ENCODE data around the gene ASXL1.
"Not testable (repeated sequence)": the region's sequence is repeated elsewhere in the genome, so short reads cannot be mapped to it uniquely, and the experiment has no call there.

Gene ASXL1

DNA sequence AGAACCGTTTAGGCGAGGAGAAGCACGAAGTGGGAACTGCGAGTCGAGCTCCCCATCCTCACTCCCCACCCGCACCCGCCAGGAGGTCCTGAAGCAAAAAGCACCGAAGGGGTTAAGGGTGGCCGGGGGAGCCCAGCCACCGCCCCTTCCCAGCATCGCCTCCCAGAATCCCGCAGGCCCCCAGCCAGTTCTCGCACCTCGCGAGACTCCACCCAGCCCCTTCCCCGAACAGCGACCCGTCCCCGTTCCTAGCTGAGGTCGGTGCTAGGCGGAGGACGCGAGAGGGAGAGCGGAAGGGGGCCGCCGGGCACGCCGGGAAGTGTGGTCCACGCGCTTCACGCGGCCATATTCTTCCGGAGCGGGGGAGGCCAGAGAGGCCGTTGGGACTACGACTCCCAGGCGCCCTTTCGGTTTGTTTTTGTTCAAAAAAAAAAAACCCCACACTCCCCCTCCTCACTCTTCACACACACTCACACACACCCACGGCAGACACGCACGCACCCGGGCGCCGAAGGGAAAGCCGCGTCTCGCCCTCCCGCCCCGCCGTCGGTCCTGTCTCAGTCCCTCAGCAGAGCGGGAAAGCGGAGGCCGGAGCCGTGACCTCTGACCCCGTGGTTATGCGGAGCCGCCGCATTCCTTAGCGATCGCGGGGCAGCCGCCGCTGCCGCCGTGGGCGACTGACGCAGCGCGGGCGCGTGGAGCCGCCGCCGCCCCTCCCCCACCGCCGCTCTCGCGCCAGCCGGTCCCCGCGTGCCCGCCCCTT is at the start of gene ASXL1:
Gene ASXL1, plus strand, starts transcription at position 463 of the 763 bp plus-strand sequence. CDS start 445 bp downstream, outside the sequence.
- Histone ChIP-seq H3K4me2 (peak within 1 kb of the TSS; percentile 85 to 97 (median 92)), H3K4me1 (peaks cover 45 to 60% (median 55%) of the 10 kb centered on the region in 10 experiments), H4K20me1 (peaks cover 34 to 41% (median 40%) of the 10 kb centered on the region in 11 experiments; a peak in 21 of 22 replicates), H3K27ac (peak within 1 kb of the TSS; percentile 97 to 100 (median 99)), H3K9me3 (replicated peaks in 1 of 11) (no peaks in the 10 kb centered on the region), H3K27me3 (no peaks in the 10 kb centered on the region), H3K9ac (peak within 1 kb of the TSS; percentile 96 to 100 (median 99)), H3K4me3 (peak within 1 kb of the TSS; percentile 70 to 95 (median 82)), H3K36me3 (peaks cover 0 to 19% (median 7%) of the 10 kb centered on the region in 11 experiments; a peak in 7 of 22 replicates)
- no peak for TF ChIP-seq Cebpa-rat (IDR thresholded peaks at IDR 0.05)

- no peaks in the 10 kb centered on the region for H3K4me1 ChIP-seq
- no peaks in the 10 kb centered on the region for H3K9me3 ChIP-seq (replicated peaks in 1 of 11)
- no peak overlapping the region for H3K9ac ChIP-seq
- no peaks in the 10 kb centered on the region for H3K27me3 ChIP-seq
- H3K4me2 ChIP-seq, result no peak overlapping the region
- peaks cover 0 to 10% (median 0%) of the 10 kb centered on the region in 11 experiments; a peak in 4 of 22 replicates for H4K20me1 ChIP-seq
- TF ChIP-seq Cebpa-rat (IDR thresholded peaks at IDR 0.05), result no peak
- H3K36me3 ChIP-seq, result peaks cover 37 to 81% (median 64%) of the 10 kb centered on the region in 11 experiments
- no peak overlapping the region for H3K4me3 ChIP-seq
- no peak overlapping the region for H3K27ac ChIP-seq
These were observed 45.3 kb upstream of the ASXL1 start for GRCh38 chr20:32312718-32313424.

DNA sequence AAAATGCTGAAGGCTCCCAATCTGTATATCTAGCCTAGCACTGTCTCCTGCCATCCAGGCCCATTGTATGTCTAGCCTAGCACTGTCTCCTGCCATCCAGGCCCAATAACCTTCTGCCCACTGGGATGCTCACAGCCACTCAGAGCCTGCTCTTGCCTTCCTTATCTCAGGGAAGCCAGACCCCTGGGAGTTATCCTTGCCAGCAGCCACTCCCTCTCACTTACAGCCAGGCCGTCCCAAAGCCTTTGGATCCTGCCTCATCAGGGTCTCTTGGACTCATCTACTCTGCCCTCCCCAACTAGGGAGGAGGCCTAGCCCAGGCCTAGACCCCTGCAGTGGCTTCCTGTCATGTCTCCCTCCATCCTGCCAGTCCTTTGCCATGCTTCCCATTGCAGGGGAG is 43.4 kb upstream of the ASXL1 start:
- Histone ChIP-seq H3K27ac (no peak overlapping the region), H3K27me3 (no peaks in the 10 kb centered on the region), H3K9me3 (replicated peaks in 1 of 11) (no peaks in the 10 kb centered on the region), H3K9ac (no peak overlapping the region), H4K20me1 (peaks cover 0 to 10% (median 0%) of the 10 kb centered on the region in 11 experiments; a peak in 4 of 22 replicates), H3K36me3 (peaks cover 50 to 91% (median 73%) of the 10 kb centered on the region in 11 experiments), H3K4me2 (no peak overlapping the region), H3K4me1 (no peaks in the 10 kb centered on the region), H3K4me3 (no peak overlapping the region)
- TF ChIP-seq Cebpa-rat (IDR thresholded peaks at IDR 0.05), result no peak

- no peaks in the 10 kb centered on the region for H3K27me3 ChIP-seq
- no peak for TF ChIP-seq Cebpa-rat (IDR thresholded peaks at IDR 0.05)
- peaks cover 45 to 91% (median 69%) of the 10 kb centered on the region in 11 experiments for H3K36me3 ChIP-seq
- no peak overlapping the region for H3K4me2 ChIP-seq
- H4K20me1 ChIP-seq, result peaks cover 0 to 10% (median 0%) of the 10 kb centered on the region in 11 experiments; a peak in 4 of 22 replicates
- no peaks in the 10 kb centered on the region for H3K4me1 ChIP-seq
- H3K4me3 ChIP-seq, result no peak overlapping the region
- H3K9me3 ChIP-seq (replicated peaks in 1 of 11), result no peaks in the 10 kb centered on the region
- no peak overlapping the region for H3K27ac ChIP-seq
- H3K9ac ChIP-seq, result no peak overlapping the region
These were observed 42.7 kb upstream of the ASXL1 start for GRCh38 chr20:32315399-32315798.

DNA sequence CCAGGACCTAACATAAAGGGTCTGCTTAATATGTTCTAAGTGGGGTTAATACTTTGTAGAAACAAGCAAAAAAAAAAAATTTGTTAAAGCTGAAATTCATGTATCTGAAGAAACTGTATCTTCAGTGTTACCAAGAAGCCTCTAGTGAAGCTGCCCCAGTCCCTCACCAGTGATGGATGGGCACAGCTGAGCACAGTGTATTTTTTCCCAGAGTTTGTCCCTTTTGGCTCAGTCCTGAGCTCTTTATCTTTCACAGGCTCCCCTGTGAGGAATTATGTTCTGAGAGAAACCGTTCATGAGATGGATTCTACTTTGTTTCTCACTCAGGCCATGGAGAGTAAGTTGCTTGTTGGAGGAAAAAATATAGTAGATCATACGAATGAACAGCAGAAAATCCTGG is 42.2 kb upstream of the ASXL1 start:
- H3K4me2 ChIP-seq, result no peak overlapping the region
- no peak overlapping the region for H3K9ac ChIP-seq
- no peaks in the 10 kb centered on the region for H3K9me3 ChIP-seq (replicated peaks in 1 of 11)
- H3K4me1 ChIP-seq, result no peaks in the 10 kb centered on the region
- peaks cover 0 to 10% (median 0%) of the 10 kb centered on the region in 11 experiments; a peak in 4 of 22 replicates for H4K20me1 ChIP-seq
- H3K4me3 ChIP-seq, result no peak overlapping the region
- H3K27ac ChIP-seq, result no peak overlapping the region
- H3K27me3 ChIP-seq, result no peaks in the 10 kb centered on the region
- TF ChIP-seq Cebpa-rat (IDR thresholded peaks at IDR 0.05), result no peak
- peaks cover 40 to 91% (median 67%) of the 10 kb centered on the region in 11 experiments for H3K36me3 ChIP-seq

DNA sequence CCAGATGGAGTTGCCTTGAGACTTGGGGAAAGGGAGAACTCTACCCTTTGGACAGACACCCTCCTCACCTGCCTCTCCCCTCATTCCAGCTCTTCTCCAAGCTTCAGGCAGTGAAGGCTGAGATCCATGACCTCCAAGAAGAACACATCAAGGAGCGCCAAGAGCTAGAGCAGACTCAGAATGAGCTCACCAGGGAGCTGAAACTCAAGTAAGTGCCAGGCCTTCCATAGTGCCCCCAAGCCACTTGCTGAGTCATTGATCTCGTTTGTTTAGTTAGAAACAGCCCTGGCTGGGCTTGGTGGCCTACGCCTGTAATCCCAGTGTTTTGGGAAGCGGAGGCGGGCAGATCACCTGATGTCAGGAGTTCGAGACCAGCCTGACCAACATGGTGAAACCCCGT is 41.5 kb upstream of the ASXL1 start:
- Histone ChIP-seq H3K27me3 (no peaks in the 10 kb centered on the region), H4K20me1 (peaks cover 0 to 10% (median 0%) of the 10 kb centered on the region in 11 experiments; a peak in 4 of 22 replicates), H3K4me1 (no peaks in the 10 kb centered on the region), H3K9me3 (replicated peaks in 1 of 11) (no peaks in the 10 kb centered on the region), H3K4me2 (no peak overlapping the region), H3K36me3 (peaks cover 37 to 92% (median 67%) of the 10 kb centered on the region in 11 experiments), H3K4me3 (no peak overlapping the region), H3K9ac (no peak overlapping the region), H3K27ac (no peak overlapping the region)
- TF ChIP-seq Cebpa-rat (IDR thresholded peaks at IDR 0.05), result no peak

DNA sequence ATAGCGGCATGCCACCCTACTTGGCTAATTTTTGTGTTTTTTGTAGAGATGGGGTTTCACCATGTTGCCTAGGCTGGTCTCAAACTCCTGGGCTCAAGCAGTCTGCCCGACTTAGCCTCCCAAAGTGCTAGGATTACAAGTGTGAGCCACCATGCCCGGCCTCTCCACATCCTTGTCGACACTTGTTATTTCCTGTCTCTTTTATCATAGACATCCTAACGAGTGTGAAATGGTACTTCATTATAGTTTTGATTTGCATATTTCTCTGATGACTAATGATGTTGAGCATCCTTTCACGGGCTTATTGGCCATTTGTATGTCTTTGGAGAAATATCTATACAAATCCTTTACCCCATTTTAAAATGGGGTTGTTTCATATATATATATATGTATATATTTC is 39.0 kb upstream of the ASXL1 start:
- H3K9me3 ChIP-seq (replicated peaks in 1 of 11), result no peaks in the 10 kb centered on the region
- TF ChIP-seq Cebpa-rat (IDR thresholded peaks at IDR 0.05), result no peak
- no peak overlapping the region for H3K4me2 ChIP-seq
- no peaks in the 10 kb centered on the region for H3K4me1 ChIP-seq
- H3K36me3 ChIP-seq, result peaks cover 35 to 72% (median 50%) of the 10 kb centered on the region in 11 experiments
- peaks cover 0 to 10% (median 0%) of the 10 kb centered on the region in 11 experiments; a peak in 3 of 22 replicates for H4K20me1 ChIP-seq
- H3K27me3 ChIP-seq, result no peaks in the 10 kb centered on the region
- no peak overlapping the region for H3K27ac ChIP-seq
- H3K9ac ChIP-seq, result no peak overlapping the region
- H3K4me3 ChIP-seq, result no peak overlapping the region

- H3K36me3 ChIP-seq, result peaks cover 34 to 70% (median 48%) of the 10 kb centered on the region in 11 experiments
- no peaks in the 10 kb centered on the region for H3K9me3 ChIP-seq (replicated peaks in 1 of 11)
- no peak overlapping the region for H3K4me3 ChIP-seq
These were observed 37.8 kb upstream of the ASXL1 start for GRCh38 chr20:32320305-32320704.

DNA sequence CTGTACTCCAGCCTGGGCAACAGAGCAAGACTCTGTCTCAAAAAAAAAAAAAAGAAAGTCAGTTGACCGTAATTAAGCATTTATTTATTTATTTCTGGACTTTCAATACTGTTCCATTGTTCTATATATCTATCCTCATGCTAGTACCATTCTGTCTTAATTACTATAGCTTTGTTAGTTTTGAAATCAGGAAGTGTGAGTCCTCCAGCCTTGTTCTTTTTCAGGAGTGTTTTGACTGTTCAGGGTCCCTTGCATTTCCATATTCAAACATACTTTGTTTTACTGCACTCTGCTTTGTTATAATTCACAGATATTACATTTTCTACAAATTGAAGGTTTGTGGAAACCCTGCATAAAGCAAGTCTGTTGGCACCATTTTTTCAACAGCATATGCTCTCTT is 36.7 kb upstream of the ASXL1 start:
- H3K4me3 ChIP-seq, result no peak overlapping the region
- H3K9me3 ChIP-seq (replicated peaks in 1 of 11), result no peaks in the 10 kb centered on the region
- TF ChIP-seq Cebpa-rat (IDR thresholded peaks at IDR 0.05), result no peak
- H4K20me1 ChIP-seq, result peaks cover 0 to 3% (median 0%) of the 10 kb centered on the region in 11 experiments; a peak in 1 of 22 replicates
- no peak overlapping the region for H3K4me2 ChIP-seq
- no peak overlapping the region for H3K27ac ChIP-seq
- H3K4me1 ChIP-seq, result no peaks in the 10 kb centered on the region
- no peak overlapping the region for H3K9ac ChIP-seq
- H3K36me3 ChIP-seq, result peaks cover 26 to 69% (median 39%) of the 10 kb centered on the region in 11 experiments
- H3K27me3 ChIP-seq, result no peaks in the 10 kb centered on the region

More at GRCh38 chr20:32320305-32320704, 37.8 kb upstream of the ASXL1 start:
- H3K4me2 ChIP-seq, result no peak overlapping the region
- H4K20me1 ChIP-seq, result peaks cover 0 to 3% (median 0%) of the 10 kb centered on the region in 11 experiments; a peak in 2 of 22 replicates
- no peaks in the 10 kb centered on the region for H3K4me1 ChIP-seq
- H3K27ac ChIP-seq, result no peak overlapping the region
- no peaks in the 10 kb centered on the region for H3K27me3 ChIP-seq
- no peak for TF ChIP-seq Cebpa-rat (IDR thresholded peaks at IDR 0.05)
- H3K9ac ChIP-seq, result no peak overlapping the region

DNA sequence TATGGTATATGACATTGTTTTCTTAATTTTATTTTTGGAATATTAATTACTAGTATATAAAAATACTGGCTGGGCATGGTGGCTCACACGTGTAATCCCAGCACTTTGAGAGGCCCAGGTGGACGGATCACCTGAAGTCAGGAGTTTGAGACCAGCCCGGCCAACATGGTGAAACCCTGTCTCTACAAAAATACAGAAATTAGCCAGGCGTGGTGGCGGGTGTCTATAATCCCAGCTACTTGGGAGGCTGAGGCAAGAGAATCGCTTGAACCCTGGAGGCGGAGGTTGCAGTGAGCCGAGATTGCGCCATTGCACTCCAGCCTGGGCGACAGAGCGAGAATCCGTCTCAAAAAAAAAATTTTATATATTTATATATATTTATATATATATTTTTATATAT is 35.9 kb upstream of the ASXL1 start:
- H3K36me3 ChIP-seq, result peaks cover 23 to 69% (median 38%) of the 10 kb centered on the region in 11 experiments
- not testable (repeated sequence) for H3K4me3 ChIP-seq; H4K20me1 ChIP-seq; H3K9ac ChIP-seq; H3K4me1 ChIP-seq; H3K27me3 ChIP-seq; H3K4me2 ChIP-seq; H3K27ac ChIP-seq; H3K9me3 ChIP-seq (replicated peaks in 1 of 11)

GRCh38 chr20:32323761-32324160 is 34.4 kb upstream of the ASXL1 start:
- not testable (repeated sequence) for H3K9ac ChIP-seq; H3K27me3 ChIP-seq; H3K27ac ChIP-seq; H3K4me3 ChIP-seq; H4K20me1 ChIP-seq; H3K4me2 ChIP-seq; H3K9me3 ChIP-seq (replicated peaks in 1 of 11); H3K4me1 ChIP-seq
- H3K36me3 ChIP-seq, result peaks cover 20 to 69% (median 30%) of the 10 kb centered on the region in 11 experiments

Measured in BLaER1 treated with 17β-estradiol and CSF1 and Interleukin-3, amounts not matched to agents 10 nM and 100 nM (cell line).